GM10266 (cell line): ENCODE measurements around the gene THOC6.
"Not testable (repeated sequence)": the region's sequence is repeated elsewhere in the genome, so short reads cannot be mapped to it uniquely, and the experiment has no call there.

ENCODE experiments used
- DNase-seq: peaks from one replicate; pipeline ENCODE4 v3.0.0; 2012; ENCODE audit errors: extremely low spot score
- TF ChIP-seq, protein P1 (sequence below): IDR thresholded peaks from 2 replicates; pipeline ENCODE4 v1.5.1; 2012; ENCODE audit warnings: mild to moderate bottlenecking, low read depth; ENCODE audit not compliant: control insufficient read depth, insufficient read depth; ENCODE audit errors: missing control alignments

Gene THOC6

DNA sequence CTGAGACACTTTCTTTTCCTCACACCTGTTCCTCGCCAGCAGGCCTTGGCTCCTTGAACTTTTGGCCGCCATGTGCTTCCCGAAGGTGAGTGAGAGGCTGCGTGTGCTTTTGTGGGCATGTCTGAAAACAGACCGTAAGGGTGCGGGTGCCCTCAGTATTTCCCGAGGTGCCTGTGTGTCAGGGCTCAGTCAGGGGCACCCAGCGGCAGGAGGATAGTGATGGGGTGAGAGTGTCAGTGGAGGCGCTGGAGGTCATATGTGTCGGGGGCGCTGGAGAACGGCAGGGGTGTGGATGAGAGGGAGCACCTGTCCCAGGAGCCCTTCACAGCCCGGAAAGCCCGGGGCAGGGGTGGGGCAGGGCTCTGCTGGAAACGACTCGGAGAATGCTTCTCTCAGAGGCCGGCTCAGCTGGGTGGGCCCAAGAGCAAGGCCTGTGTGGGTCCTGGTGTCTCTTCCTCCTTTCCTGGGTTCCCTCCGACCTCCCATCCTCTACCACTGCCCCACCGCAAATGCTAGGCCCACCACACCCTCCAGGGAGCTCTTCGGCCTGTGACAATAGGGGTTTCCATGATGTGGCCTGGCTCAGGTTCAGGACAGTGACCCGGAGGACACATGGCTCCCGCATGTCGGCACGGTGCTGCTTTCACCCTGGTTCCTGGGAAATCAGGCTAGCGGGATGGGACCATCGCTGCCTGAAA lies 42.1 kb downstream of the THOC6 start:
- TF ChIP-seq, protein P1, sequence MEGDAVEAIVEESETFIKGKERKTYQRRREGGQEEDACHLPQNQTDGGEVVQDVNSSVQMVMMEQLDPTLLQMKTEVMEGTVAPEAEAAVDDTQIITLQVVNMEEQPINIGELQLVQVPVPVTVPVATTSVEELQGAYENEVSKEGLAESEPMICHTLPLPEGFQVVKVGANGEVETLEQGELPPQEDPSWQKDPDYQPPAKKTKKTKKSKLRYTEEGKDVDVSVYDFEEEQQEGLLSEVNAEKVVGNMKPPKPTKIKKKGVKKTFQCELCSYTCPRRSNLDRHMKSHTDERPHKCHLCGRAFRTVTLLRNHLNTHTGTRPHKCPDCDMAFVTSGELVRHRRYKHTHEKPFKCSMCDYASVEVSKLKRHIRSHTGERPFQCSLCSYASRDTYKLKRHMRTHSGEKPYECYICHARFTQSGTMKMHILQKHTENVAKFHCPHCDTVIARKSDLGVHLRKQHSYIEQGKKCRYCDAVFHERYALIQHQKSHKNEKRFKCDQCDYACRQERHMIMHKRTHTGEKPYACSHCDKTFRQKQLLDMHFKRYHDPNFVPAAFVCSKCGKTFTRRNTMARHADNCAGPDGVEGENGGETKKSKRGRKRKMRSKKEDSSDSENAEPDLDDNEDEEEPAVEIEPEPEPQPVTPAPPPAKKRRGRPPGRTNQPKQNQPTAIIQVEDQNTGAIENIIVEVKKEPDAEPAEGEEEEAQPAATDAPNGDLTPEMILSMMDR, result no peak
- no peak for DNase-seq

DNA sequence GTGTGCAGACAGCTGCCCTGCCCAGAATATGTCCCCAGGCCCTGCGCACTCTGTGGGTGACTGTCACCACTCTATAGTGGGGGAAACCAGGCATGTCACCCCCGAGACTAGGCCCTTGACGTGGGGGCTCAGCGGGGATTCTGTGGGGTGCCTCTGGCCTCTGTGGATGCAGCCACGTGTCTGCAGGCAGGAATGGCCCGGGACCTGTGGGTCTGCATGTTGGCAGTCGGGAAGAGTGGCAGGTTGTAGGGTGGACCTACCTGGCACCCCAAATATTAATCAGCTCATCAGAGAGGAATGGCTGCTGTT lies 42.6 kb downstream of the THOC6 start:
- no peak for DNase-seq
- TF ChIP-seq, protein P1, result no peak

- TF ChIP-seq, protein P1, result no peak
- DNase-seq, result no peak
Measured at GRCh38 chr16:3068487-3068886, 44.7 kb downstream of the THOC6 start.

DNA sequence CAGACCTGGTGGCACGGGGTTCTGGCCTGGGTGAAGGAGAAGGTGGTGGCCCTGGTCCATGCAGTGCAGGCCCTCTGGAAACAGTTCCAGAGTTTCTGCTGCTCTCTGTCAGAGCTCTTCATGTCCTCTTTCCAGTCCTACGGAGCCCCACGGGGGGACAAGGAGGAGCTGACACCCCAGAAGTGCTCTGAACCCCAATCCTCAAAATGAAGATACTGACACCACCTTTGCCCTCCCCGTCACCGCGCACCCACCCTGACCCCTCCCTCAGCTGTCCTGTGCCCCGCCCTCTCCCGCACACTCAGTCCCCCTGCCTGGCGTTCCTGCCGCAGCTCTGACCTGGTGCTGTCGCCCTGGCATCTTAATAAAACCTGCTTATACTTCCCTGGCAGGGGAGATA lies 45.3 kb downstream of the THOC6 start:
- not testable (repeated sequence) for DNase-seq

DNA sequence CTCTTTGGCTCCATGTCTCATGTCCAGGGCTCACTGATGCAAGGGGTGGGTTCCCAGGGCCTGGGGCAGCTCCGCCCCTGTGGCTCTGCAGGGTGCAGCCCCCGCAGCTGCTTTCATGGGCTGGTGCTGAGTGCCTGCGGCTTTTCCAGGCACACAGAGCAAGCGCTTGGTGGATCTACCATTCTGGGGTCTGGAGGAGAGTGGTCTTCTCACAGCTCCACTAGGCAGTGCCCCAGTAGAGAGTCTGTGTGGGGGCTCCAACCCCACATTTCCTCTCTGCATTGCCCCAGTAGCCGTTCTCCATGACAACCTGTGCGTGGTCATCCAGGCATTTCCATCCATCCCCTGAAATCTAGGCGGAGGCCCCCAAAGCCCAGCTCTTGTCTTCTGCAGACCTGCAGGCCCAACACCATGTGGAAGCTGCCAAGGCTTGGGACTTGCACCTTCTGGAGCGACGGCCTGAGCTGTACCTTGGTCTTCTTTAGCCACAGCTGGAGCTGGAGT lies 46.8 kb downstream of the THOC6 start:
- TF ChIP-seq, protein P1, result no peak
- DNase-seq, result no peak

- no peak for DNase-seq
- TF ChIP-seq, protein P1, result no peak
Measured at GRCh38 chr16:3071655-3072054, 47.8 kb downstream of the THOC6 start.

DNA sequence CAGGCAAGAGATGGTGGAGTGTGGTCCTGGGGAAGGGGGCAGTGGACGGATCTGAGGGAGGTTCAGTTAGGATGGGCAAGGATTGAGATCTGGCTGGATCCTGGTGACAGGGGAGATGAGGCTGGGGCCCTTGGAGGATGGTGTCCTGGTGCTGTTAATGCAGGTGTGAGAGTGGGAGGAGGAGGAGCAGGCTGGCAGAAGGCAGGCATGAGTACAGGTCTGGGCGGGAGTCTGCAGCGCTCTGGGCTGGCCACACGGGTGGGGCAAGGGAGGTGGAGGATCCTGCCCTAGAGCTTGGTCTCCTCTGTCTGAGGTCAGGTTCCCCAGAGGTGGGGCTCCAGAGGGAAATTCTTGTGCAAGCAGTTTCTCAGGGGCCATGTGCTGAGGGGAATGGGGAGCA lies 48.3 kb downstream of the THOC6 start:
- DNase-seq, result not testable (repeated sequence)

GRCh38 chr16:3072576-3073263 lies 48.9 kb downstream of the THOC6 start:
- DNase-seq, result not testable (repeated sequence)

DNA sequence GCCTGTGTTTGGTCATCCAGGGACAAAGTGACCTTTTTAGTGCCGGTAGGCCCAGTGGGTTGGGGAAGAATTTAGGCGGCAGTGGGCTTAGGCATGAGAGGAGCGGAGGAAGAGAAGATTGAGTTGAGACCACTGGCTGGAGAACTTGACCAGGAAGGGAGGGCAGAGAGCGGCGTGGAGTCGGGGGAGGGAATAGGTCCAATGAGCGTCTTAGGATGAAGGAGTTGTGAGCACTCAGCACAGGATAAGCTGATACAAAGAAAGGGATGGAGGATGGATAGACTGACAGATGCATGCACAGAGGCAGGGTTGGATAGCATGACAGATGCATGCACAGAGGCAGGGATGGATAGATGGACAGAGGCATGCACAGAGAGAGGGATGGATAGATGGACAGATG lies 49.6 kb downstream of the THOC6 start:
- DNase-seq, result no peak
- TF ChIP-seq, protein P1, result no peak
